CD4-positive, alpha-beta T cell treated with Interleukin-17A for 4 hours (primary cell): ENCODE data around the gene IL10RB.
A peak's percentile ranks its signal among the peaks of the same experiment; 100 is the strongest.
"Not testable (repeated sequence)": the region's sequence is repeated elsewhere in the genome, so short reads cannot be mapped to it uniquely, and the experiment has no call there.

Experiments
- DNase-seq: peaks from one replicate; pipeline ENCODE4 v3.0.0-alpha.2; 2020; ENCODE audit warnings: mixed read lengths

Gene IL10RB

DNA sequence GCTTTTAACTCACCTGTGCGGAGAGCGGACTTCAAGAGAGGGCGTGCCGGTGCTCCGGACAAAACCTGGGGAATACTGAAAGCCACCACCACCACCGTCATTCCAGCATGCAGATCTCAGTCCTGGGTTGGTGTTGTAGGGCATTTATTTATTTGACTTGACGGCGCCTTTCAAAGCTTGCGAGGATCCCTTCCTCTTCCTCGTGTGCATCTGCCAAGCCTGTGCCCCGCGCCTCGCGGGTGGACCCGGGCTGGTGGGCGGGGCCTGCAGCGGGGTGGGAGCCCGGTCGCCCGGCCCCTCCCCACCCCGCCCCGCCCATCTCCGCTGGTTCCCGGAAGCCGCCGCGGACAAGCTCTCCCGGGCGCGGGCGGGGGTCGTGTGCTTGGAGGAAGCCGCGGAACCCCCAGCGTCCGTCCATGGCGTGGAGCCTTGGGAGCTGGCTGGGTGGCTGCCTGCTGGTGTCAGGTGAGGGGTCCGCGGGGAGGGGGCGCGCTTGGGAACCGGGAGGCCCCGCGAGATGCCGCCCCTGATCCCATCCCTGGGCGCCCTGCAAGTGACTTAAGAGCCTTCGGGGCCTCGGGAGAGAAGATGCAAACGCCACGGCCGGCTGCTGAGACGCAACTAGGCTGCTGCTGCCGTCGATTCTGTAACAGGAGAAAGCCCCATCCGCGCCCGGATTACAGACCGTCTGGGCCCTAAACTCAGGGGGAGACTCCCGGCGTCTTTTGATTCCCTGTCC is at the start of gene IL10RB:
Gene IL10RB (plus strand): TSS at position 318 of the 739 bp plus-strand sequence. CDS start 99 bp downstream, at position 417.
- peak; percentile 89 for DNase-seq

DNA sequence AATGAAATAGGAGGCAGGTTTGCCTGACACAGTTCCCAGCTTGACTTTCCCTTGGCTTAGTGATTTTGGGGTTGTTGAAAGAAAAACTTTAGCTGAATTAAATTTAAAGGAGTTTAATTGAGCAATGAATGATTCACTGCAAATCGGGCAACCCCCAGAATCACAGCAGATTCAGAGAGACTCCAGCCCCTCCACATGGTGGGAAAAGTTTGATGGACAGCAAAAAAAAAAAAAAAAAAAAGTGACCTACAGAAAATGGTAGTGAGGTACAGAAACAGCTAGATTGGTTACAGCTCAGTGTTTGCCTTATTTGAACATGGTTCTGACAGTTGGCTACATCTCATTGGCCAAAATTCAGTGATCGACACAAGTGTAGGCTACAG is 49.0 kb upstream of the IL10RB start:
- DNase-seq, result no peak

DNA sequence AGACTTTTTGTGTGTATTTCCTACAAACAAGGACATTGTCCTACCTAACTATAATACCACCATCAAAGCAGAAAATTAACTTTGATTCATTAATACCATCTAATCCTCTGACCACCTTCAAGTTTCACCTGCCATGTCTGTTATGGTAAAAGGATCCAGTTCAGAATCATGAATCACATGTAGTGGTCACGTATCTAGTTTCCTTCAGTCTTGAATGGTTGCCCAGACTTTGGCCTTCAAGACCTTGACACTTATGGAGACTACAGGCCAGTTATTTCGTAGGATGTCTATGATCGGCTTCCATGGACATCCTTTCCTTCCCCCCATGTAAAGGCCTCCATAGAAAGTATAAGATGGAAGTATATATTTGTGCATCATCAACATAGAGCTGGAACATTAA is 46.9 kb upstream of the IL10RB start:
- DNase-seq, result no peak

DNA sequence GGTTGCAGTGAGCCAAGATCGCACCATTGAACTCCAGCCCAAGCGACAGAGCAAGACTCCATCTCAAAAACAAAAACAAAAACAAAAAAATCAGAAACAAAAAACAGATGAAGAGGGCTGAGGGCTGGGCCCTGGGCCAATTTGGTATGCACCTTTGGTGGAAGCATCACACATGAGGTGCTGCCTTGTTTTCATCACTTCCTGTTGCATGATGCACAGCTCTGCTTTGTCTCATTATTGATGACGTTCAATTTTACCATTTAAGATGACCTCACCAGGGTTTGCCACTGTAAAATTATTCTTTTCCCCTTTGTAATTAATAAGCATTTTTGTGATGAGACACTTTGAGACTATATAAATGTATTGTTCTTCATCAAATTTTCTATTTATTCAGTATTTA is 46.2 kb upstream of the IL10RB start:
- no peak for DNase-seq

DNA sequence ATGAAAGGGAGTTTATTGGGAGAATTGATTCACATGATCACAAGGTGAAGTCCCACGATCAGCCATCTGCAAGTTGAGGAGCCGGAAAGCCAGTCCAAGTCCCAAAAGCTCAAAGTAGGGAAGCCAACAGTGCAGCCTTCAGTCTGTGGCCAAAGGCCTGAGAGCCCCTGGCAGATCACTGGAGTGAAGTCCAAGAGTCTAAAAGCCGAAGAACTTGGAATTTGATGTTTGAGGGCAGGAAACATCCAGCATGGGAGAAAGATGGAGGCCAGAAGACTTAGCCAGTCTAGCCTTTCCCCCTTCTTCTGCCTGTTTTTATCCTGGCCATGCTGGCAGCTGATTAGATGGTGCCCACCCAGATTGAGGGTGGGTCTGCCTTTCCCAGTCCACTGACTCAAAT is 40.8 kb upstream of the IL10RB start:
- DNase-seq, result not testable (repeated sequence)

GRCh38 chr21:33228455-33228854 is 37.7 kb upstream of the IL10RB start:
- DNase-seq, result no peak

GRCh38 chr21:33229099-33229783 is 36.9 kb upstream of the IL10RB start:
- DNase-seq, result no peak

DNA sequence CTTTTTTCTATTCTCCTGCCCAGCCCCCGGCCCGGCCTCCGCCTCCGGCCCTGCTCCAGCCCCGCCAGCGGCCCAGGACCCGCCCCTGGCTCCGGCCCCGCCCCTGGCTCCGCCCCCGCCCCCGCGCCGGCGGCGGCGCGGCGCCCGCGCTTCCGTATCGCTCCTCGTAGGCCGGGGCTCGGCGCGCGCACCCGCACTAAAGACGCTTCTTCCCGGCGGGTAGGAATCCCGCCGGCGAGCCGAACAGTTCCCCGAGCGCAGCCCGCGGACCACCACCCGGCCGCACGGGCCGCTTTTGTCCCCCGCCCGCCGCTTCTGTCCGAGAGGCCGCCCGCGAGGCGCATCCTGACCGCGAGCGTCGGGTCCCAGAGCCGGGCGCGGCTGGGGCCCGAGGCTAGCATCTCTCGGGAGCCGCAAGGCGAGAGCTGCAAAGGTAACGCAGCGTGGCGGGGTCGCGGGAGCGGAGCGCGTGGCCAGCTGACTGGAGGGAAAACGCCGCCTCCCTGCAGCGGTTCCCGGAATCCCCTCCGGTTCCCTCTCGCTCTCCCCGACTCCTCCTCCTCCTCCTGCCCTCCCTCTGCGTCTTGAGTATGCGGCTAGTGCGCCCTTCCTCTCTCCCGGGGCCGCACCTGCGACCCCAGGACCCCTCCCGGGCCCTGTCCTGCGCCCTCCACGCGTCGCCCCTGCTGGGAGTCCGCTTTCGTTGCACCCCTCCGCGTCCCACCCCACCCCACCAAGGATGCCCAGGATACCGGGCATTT is 36.2 kb upstream of the IL10RB start, which contains the start of gene IFNAR2:
Gene IFNAR2 (plus strand): TSS at position 155 of the 761 bp plus-strand sequence. CDS start 11,985 bp downstream, outside the sequence.
- peak; percentile 84 for DNase-seq

DNA sequence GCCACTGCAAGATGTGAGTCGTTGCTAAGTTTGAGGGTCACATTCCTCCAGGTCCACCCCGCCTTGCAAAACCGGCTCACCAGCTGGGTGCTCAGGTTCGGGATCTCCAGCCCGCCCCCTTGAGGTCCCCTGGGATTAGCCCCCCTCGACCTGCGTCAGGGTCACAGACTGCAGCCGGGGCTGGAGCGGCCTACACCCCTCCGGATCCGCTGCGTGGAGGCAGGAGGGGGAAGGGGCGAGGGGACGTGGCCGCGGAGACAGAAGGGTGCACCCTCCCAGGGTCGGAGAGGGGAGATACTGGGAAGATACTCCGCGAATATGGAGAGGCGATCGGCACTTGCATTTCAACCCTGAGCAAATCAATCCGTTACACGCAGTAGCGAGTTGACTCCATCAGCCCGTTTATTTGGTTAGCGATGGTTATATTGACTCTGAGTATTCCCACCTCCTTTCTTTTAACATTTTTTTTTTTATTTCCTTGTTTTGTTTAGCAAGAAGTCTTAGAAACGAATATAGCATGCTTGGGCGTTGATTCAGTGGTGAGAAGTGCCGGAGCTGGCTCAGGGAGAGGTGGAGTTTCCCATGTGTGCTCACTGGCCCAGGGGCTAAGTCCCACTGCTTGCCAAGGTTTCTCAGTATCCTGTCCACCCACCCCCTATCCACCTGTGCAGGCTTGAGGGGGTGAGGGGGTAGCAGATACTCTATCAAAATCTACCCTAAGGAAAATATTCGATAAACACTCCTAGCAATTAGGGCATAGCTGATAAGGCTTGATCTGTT is 35.4 kb upstream of the IL10RB start:
- peak; percentile 60 for DNase-seq

GRCh38 chr21:33231526-33231925 is 34.6 kb upstream of the IL10RB start:
- peak; percentile 66 for DNase-seq

DNA sequence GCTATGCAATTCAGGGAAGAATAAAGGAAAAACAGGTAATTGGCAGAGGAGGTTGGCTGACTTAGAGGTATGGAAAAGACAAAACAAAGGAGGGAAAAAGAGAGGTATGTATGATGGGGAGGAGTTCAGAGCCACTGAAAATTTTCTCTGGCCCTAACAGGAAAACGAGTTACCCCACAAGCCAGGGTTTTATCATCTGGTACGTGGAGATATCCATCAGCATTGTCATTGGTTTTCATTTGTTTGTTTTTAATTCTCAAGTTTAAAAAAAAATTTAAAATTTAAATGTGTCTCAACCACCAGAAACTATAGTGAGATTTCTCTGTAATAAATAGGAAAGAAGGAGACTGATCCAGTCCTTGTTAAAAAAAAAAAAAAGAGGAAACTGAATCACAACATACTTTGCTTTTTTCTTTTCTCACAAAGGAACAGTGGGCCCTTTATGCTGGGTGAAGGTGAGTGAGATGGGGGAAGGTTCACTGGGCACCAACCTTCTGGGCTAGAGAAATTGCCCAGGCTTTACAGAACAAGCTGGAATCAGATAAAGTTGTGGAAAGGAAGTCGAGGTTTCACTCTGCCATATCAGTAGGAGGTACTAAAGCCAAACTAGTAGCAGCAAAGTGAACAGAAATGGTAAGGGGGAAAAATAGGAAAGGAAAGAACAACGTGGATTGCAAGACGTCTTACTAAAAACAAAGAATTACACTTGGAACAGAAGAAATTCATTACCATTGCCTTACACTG is 33.7 kb upstream of the IL10RB start:
- peak; percentile 34 for DNase-seq

GRCh38 chr21:33234635-33235520 is 31.3 kb upstream of the IL10RB start:
- DNase-seq, result no peak

DNA sequence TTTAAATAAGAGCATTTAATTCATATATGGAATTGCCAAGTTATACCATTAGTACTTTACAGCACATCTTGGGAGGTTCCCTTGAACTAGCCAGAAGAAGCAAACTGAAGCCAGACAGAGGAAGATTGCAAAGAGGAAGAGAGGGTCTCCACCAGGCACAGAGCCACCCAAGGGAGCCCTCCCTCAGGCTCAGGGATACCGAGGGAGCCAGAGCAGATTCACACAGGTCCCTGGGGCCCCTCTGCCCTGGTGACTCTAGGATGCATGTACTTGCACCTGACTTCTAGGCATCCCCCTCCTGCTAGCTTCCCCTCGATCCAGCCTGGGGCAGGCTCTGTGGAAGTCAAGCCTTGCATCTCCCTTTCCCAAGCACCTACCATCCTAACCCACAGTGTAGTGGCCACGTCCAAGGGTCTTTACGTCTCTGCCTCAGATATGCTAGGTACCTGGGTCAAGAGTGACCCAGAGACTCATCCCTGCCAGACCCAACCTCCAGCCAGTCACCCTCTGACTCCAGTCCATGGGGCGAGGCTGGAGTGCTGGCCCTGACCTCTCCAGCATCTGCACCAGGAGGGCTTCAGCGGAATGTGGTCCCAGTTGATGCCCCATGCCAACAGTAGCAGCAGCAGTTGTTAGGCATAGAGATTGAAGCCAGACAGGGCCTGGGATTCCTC is 30.0 kb upstream of the IL10RB start:
- DNase-seq, result no peak

GRCh38 chr21:33236766-33237165 is 29.4 kb upstream of the IL10RB start:
- no peak for DNase-seq

DNA sequence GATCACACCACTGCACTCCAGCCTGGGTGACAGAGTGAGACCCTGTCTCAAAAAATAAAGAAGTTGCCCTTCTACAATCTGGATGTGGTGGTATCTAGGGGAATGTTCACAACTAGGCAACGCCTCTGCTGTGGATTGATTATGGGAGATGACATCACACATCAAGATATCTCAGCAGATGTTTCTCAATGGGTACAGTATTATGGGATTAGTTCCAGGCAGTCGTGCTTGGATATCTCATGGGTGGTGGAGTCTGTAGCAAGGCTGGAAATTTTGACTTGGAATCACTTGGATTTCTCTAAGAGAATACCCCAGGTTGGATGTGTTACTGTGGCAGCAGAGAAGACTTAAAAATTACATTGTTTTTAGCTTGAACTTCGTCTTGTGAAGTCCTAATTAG is 28.7 kb upstream of the IL10RB start:
- no peak for DNase-seq

- peak; percentile 35 for DNase-seq
These were observed 28.0 kb upstream of the IL10RB start for GRCh38 chr21:33238146-33238545.

DNA sequence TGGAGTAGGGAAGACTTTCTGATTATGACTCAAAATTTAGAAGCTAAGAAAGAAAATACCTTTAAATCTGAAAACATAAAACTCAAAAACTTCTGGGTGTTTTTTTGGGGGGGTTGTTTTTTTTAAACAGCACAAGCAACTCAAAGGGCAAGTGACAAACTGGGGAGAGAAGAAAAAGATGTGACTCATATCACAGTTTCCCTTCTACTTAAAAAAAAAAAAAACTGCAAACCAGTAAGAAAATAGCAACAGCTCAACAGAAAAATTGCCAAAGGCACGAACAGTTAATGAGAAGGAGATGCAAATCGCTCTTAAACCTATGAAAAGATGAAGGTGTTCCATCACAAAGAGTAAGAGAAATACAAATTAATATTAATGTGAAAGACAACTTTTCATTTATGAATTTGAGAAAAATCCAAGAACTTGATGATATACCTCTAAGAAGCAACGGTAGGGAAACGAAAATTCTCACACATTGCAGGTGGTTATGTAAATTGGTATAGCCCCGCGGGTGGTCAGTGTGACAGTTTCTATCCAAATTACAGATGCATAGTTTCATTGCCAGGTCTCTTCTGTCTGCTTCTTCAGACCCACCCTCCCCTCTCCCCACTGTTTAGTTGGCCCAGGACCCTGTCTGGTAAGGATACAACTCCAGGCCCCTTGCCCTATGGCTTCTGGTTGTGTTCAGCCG is 27.5 kb upstream of the IL10RB start:
- no peak for DNase-seq

DNA sequence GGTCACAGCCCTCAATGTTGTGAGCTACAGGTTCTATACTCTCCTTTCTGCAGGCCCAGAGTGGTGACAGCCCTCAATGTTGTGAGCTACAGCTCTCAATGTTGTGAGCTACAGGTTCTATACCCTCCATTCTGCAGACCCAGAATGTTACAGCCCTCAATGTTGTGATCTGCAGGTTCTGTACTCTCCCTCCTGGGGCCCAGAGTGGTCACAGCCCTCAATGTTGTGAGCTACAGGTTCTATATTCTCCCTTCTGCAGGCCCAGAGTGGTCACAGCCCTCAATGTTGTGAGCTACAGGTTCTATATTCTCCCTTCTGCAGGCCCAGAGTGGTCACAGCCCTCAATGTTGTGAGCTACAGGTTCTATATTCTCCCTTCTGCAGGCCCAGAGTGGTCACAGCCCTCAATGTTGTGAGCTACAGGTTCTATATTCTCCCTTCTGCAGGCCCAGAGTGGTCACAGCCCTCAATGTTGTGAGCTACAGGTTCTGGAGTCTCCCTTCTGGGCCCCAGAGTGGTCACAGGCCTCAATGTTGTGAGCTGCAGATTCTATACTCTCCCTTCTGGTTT is 26.5 kb upstream of the IL10RB start:
- not testable (repeated sequence) for DNase-seq

- no peak for DNase-seq
These were observed 25.8 kb upstream of the IL10RB start for GRCh38 chr21:33240404-33240803.
